Type B pancreatic cell (in vitro differentiated cells): ENCODE measurements around the gene ARID3B. TPM values are rescaled to one million over a fixed set of nuclear protein-coding genes. Genes with fewer than 3 reads are reported as not detected.
"Not testable (repeated sequence)": the region's sequence is repeated elsewhere in the genome, so short reads cannot be mapped to it uniquely, and the experiment has no call there.

Experiments used
- DNase-seq: peaks from one replicate; pipeline ENCODE4 v3.0.0; 2021; ENCODE audit warnings: mixed read lengths; ENCODE audit not compliant: unreplicated experiment; ENCODE audit errors: extremely low spot score
- H3K27ac Mint-ChIP-seq: 2 replicates; pipeline ENCODE4 v1.8.0; 2021; ENCODE audit warnings: mild to moderate bottlenecking, mixed read lengths
- H3K27me3 Mint-ChIP-seq: 2 replicates; pipeline ENCODE4 v1.8.0; 2021; ENCODE audit warnings: mixed read lengths
- H3K36me3 Mint-ChIP-seq: 2 replicates; pipeline ENCODE4 v1.8.0; 2021; ENCODE audit warnings: mixed read lengths
- H3K4me1 Mint-ChIP-seq: one replicate; pipeline ENCODE4 v1.8.0; 2021; ENCODE audit warnings: mixed read lengths; ENCODE audit not compliant: unreplicated experiment
- H3K4me3 Mint-ChIP-seq: 2 replicates; pipeline ENCODE4 v1.8.0; 2021; ENCODE audit warnings: mild to moderate bottlenecking, mixed read lengths
- H3K9me3 Mint-ChIP-seq: 2 replicates; pipeline ENCODE4 v1.8.0; 2021; ENCODE audit warnings: mixed read lengths
- total RNA-seq: library from RNA; stranded (reverse); gene quantifications from 2 replicates; pipeline ENCODE4 v1.2.1, GENCODE V29; 2021; ENCODE audit warnings: low replicate concordance
- TF ChIP-seq, protein P1 (sequence below): fragments of 200-600 bp; sonication (generic); conservative IDR thresholded peaks from 2 replicates; pipeline ENCODE4 v1.5.0; 2021; ENCODE audit warnings: antibody characterized with exemption, mild to moderate bottlenecking

Gene ARID3B
- total RNA-seq, 1 donor from 2014 or later = 25.8 TPM

DNA sequence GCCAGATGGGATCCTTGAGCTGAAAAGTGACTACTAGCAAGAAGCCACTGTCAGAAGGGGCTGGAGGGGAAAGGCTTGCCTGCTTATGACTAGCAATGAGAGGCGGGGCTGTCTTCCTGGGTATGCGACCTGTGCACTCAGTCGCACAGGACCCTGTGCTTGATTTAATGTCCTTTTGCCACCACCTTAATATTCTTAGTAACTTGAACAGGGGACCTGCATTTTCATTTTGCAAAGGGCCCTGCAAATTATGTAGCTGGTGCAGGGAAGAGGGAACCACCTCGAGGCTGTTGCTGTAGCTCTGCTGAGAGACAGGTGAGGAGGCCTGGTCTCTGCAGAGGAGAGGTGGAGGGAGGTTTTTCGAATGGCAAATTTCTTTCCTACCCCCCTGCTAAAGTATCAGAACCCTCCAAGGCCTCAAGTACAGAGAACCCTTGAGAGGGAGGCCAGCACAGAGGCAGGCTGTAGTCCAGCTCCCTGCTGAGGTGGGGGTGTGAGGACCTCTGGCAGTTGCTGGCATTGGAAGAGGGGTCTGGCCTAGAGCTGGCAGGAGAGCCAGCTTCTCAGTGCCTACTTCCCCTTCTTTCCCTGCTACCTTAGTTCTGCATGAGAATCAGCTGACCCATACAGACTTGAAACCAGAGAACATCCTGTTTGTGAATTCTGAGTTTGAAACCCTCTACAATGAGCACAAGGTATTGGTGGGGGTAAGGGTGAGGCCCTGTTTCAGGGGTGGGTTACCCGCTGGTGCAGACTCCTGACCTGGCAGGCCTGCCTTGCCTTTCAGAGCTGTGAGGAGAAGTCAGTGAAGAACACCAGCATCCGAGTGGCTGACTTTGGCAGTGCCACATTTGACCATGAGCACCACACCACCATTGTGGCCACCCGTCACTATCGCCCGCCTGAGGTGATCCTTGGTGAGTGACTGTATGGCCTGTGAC, 86.0 kb downstream of the ARID3B start:
- H3K27ac Mint-ChIP-seq = no peak overlapping the region
- no peaks in the 10 kb centered on the region for H3K9me3 Mint-ChIP-seq
- peaks cover 19% of the 10 kb centered on the region for H3K36me3 Mint-ChIP-seq
- TF ChIP-seq, protein P1, sequence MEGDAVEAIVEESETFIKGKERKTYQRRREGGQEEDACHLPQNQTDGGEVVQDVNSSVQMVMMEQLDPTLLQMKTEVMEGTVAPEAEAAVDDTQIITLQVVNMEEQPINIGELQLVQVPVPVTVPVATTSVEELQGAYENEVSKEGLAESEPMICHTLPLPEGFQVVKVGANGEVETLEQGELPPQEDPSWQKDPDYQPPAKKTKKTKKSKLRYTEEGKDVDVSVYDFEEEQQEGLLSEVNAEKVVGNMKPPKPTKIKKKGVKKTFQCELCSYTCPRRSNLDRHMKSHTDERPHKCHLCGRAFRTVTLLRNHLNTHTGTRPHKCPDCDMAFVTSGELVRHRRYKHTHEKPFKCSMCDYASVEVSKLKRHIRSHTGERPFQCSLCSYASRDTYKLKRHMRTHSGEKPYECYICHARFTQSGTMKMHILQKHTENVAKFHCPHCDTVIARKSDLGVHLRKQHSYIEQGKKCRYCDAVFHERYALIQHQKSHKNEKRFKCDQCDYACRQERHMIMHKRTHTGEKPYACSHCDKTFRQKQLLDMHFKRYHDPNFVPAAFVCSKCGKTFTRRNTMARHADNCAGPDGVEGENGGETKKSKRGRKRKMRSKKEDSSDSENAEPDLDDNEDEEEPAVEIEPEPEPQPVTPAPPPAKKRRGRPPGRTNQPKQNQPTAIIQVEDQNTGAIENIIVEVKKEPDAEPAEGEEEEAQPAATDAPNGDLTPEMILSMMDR = no peak
- DNase-seq = no peak
- no peaks in the 10 kb centered on the region for H3K27me3 Mint-ChIP-seq
- H3K4me1 Mint-ChIP-seq = no peaks in the 10 kb centered on the region
- H3K4me3 Mint-ChIP-seq = no peak overlapping the region

GRCh38 chr15:74627766-74628165, 86.7 kb downstream of the ARID3B start:
- Mint-ChIP-seq H3K4me1 (no peaks in the 10 kb centered on the region), H3K4me3 (peak overlapping the region; percentile 55), H3K27ac (peak overlapping the region; percentile 69), H3K36me3 (peaks cover 19% of the 10 kb centered on the region), H3K27me3 (no peaks in the 10 kb centered on the region), H3K9me3 (no peaks in the 10 kb centered on the region)
- DNase-seq = no peak
- TF ChIP-seq, protein P1 = no peak

GRCh38 chr15:74628199-74628598, 87.2 kb downstream of the ARID3B start:
- no peak for DNase-seq
- H3K27me3 Mint-ChIP-seq = no peaks in the 10 kb centered on the region
- H3K27ac Mint-ChIP-seq = peak overlapping the region; percentile 69
- peak overlapping the region; percentile 55 for H3K4me3 Mint-ChIP-seq
- no peaks in the 10 kb centered on the region for H3K4me1 Mint-ChIP-seq
- TF ChIP-seq, protein P1 = no peak
- peaks cover 19% of the 10 kb centered on the region for H3K36me3 Mint-ChIP-seq
- no peaks in the 10 kb centered on the region for H3K9me3 Mint-ChIP-seq

DNA sequence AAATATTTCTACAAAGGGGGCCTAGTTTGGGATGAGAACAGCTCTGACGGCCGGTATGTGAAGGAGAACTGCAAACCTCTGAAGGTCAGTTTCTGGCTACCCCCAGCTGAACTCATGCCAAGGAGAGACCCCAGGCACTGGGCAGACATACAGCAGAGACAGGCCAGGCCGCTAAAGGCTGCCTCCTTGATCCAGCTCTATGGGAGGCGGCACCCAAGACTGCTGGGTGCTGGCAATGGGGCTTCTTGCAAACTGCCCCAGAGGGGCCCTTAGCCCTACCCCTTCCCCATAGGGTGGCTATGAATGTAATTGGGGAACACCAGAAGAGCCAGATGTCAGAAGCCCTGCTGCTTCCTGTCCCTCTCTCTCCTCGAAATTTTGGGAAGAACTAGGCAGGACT, 87.9 kb downstream of the ARID3B start:
- peak overlapping the region; percentile 58 for H3K27ac Mint-ChIP-seq
- H3K4me1 Mint-ChIP-seq = no peaks in the 10 kb centered on the region

GRCh38 chr15:74629696-74630095, 88.7 kb downstream of the ARID3B start:
- not testable (repeated sequence) for H3K4me3 Mint-ChIP-seq, H3K27ac Mint-ChIP-seq, DNase-seq, H3K4me1 Mint-ChIP-seq, H3K9me3 Mint-ChIP-seq, H3K27me3 Mint-ChIP-seq
- peaks cover 19% of the 10 kb centered on the region for H3K36me3 Mint-ChIP-seq

More for the DNA sequence above, 87.9 kb downstream of the ARID3B start:
- peaks cover 19% of the 10 kb centered on the region for H3K36me3 Mint-ChIP-seq
- DNase-seq = no peak
- TF ChIP-seq, protein P1 = no peak
- no peak overlapping the region for H3K4me3 Mint-ChIP-seq
- no peaks in the 10 kb centered on the region for H3K9me3 Mint-ChIP-seq
- no peaks in the 10 kb centered on the region for H3K27me3 Mint-ChIP-seq
